Uterus (tissue), 4 donors: ENCODE results near the gene C1orf105. TPM values are rescaled to one million over a fixed set of nuclear protein-coding genes. Genes with fewer than 3 reads are reported as not detected.

ENCODE experiments used
- DNase-seq, 2 donors: peaks; one replicate each; pipeline ENCODE4 v3.0.0-alpha.2; 2019 to 2020
- H3K27ac ChIP-seq, 2 donors: fragments of 200-600 bp; sonication (generic); 1 replicate in 1 of 2; 2 replicates in 1 of 2; pipeline ENCODE4 v1.5.1; 2016 to 2018
- H3K27me3 ChIP-seq, 2 donors: fragments of 200-600 bp; sonication (generic); one replicate each; pipeline ENCODE4 v1.5.1; 2018 to 2019; ENCODE audit warnings: control low read depth in 1 of 2
- H3K36me3 ChIP-seq, 2 donors: fragments of 200-600 bp; sonication (generic); one replicate each; pipeline ENCODE4 v1.5.1; 2019; ENCODE audit warnings: control low read depth in 1 of 2
- H3K4me1 ChIP-seq, 2 donors: fragments of 200-600 bp; sonication (generic); one replicate each; pipeline ENCODE4 v1.5.1; 2018 to 2019; ENCODE audit warnings: control low read depth in 1 of 2
- H3K4me3 ChIP-seq, 2 donors: fragments of 200-600 bp; sonication (generic); 1 replicate in 1 of 2; 2 replicates in 1 of 2; pipeline ENCODE4 v1.5.1; 2018 to 2019; ENCODE audit warnings: mild to moderate bottlenecking in 1 of 2
- H3K9me3 ChIP-seq, 2 donors: fragments of 200-600 bp; sonication (generic); one replicate each; pipeline ENCODE4 v1.5.1; 2019; ENCODE audit warnings: control low read depth in 1 of 2
- CTCF ChIP-seq, 4 experiments: fragments of 200-600 bp in 2 of 4; fragments of 450-650 bp in 2 of 4; sonication (generic) in 2 of 4; IDR thresholded peaks; one replicate each; pipeline ENCODE4 v1.5.1; 2016 to 2019; ENCODE audit warnings: antibody characterized with exemption in 4 of 4, mild to moderate bottlenecking in 2 of 4, moderate library complexity in 1 of 4
- POLR2A ChIP-seq, 2 donors: fragments of 450-650 bp; IDR thresholded peaks; one replicate each; pipeline ENCODE4 v1.6.1; 2016; ENCODE audit warnings: antibody characterized with exemption in 2 of 2, mild to moderate bottlenecking in 1 of 2, moderate library complexity in 1 of 2
- intact Hi-C: fragments of 100-400 bp; cut with DNase I; formaldehyde crosslinking; loops from one replicate; pipeline ENCODE4 v1.15.1; 2023; ENCODE audit warnings: low total_unique reads
- total RNA-seq, 4 donors: library from RNA; depleted of rRNA in 3 of 4; stranded (reverse); fragments of >200 nt in 3 of 4; gene quantifications; one replicate each; pipeline versions ENCODE4 v1.1.0 to v1.2.4, GENCODE V29; 2014 to 2023
- donor health status: DM: yes; HTN: yes; CAD: no.

The C1orf105 gene
- total RNA-seq, 4 donors from 2014 or later = not detected

GRCh38 chr1:172513479-172513878 is 93.0 kb downstream of the C1orf105 start:
- H3K36me3 ChIP-seq = no peaks in the 10 kb centered on the region
- intact Hi-C loops = no loop called here
- no peak overlapping the region for H3K27ac ChIP-seq
- no peaks in the 10 kb centered on the region for H3K9me3 ChIP-seq
- no peak for DNase-seq
- TF ChIP-seq POLR2A (IDR thresholded peaks at IDR 0.05) (no peak), CTCF (IDR thresholded peaks at IDR 0.05) (no peak)
- H3K4me3 ChIP-seq = no peak overlapping the region
- H3K4me1 ChIP-seq = no peaks in the 10 kb centered on the region
- H3K27me3 ChIP-seq = no peaks in the 10 kb centered on the region

DNA sequence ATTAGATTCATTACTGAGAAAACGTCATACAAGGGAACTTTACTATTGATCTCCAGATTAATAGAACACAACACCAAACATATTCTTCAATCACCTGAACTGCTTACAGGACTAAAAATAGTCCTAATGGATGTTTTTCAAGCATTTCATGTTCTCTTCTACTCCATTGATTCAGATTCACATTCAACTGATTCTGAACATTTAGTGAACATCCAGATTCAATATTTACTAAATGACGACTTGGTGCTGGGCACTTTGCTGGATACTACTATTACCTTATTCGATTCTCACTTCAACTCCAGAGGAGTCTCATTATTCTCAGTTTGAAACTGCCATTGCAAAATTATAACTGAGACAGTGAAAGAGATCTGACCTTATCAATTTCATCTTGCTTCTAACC is 93.6 kb downstream of the C1orf105 start:
- no peaks in the 10 kb centered on the region for H3K4me1 ChIP-seq
- intact Hi-C loops = no loop called here
- no peaks in the 10 kb centered on the region for H3K36me3 ChIP-seq
- no peak for DNase-seq
- no peaks in the 10 kb centered on the region for H3K9me3 ChIP-seq
- TF ChIP-seq POLR2A (IDR thresholded peaks at IDR 0.05) = no peak
- no peak for TF ChIP-seq CTCF (IDR thresholded peaks at IDR 0.05)
- H3K27ac ChIP-seq = no peak overlapping the region
- no peaks in the 10 kb centered on the region for H3K27me3 ChIP-seq
- H3K4me3 ChIP-seq = no peak overlapping the region

DNA sequence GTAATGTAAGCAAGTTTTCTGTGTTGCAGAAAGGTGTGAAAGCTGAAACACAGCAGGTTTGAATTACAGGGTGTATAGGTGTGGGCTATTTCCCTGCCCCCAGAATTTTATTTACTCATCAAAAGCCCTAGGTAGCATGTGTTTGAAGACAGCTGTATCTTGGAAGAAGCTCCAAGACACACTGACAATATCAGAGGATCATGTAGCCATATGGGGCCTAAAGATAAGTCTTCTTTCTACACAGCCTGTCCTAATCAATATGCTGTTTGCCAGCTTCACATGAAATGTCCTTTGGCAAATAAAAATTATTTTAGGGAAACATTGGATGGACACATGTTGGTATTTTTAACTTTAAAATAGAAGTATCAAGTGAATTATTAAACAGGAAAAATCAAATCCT is 95.0 kb downstream of the C1orf105 start:
- intact Hi-C loops = no loop called here
- DNase-seq = no peak
- Histone ChIP-seq H3K4me3 (no peak overlapping the region), H3K27me3 (no peaks in the 10 kb centered on the region), H3K4me1 (no peaks in the 10 kb centered on the region), H3K36me3 (no peaks in the 10 kb centered on the region), H3K27ac (no peak overlapping the region), H3K9me3 (no peaks in the 10 kb centered on the region)
- TF ChIP-seq CTCF (IDR thresholded peaks at IDR 0.05) (no peak), POLR2A (IDR thresholded peaks at IDR 0.05) (no peak)

DNA sequence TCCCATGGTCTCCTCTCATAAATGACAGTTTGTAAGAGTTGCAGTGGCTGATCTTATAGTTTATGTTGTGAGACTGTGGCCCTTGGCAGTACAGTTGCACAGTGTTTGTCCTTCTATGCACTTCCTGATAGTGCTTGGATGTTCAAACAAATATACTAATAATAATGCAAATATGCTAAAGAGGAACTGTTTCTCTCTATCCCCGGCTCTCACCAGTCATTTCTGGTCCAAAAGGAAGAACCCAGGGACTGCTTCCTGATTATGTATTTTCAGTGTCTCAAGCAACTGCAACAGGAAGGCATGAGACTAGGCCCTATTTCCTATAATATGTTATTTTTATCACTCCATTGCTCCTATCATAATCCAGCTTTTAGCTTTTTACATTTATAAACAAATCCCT is 95.4 kb downstream of the C1orf105 start:
- Histone ChIP-seq H3K4me1 (no peaks in the 10 kb centered on the region), H3K4me3 (no peak overlapping the region), H3K9me3 (no peaks in the 10 kb centered on the region), H3K27me3 (no peaks in the 10 kb centered on the region), H3K27ac (no peak overlapping the region), H3K36me3 (no peaks in the 10 kb centered on the region)
- intact Hi-C loops = no loop called here
- no peak for DNase-seq
- TF ChIP-seq POLR2A (IDR thresholded peaks at IDR 0.05) (no peak), CTCF (IDR thresholded peaks at IDR 0.05) (no peak)

GRCh38 chr1:172517081-172517480 is 96.6 kb downstream of the C1orf105 start:
- Histone ChIP-seq H3K4me1 (no peaks in the 10 kb centered on the region), H3K9me3 (no peaks in the 10 kb centered on the region), H3K36me3 (no peaks in the 10 kb centered on the region), H3K4me3 (no peak overlapping the region), H3K27ac (no peak overlapping the region), H3K27me3 (no peaks in the 10 kb centered on the region)
- intact Hi-C loops = no loop called here
- no peak for DNase-seq
- TF ChIP-seq POLR2A (IDR thresholded peaks at IDR 0.05) (no peak), CTCF (IDR thresholded peaks at IDR 0.05) (no peak)
